Upper lobe of right lung (tissue), 1 donor: ENCODE data around the gene LYPD8. TPM values are rescaled to one million over a fixed set of nuclear protein-coding genes. Genes with fewer than 3 reads are reported as not detected.

Source experiments
- ATAC-seq: fragments of 200-7000 bp; cut with Tn5 transposase; one replicate; pipeline ENCODE4 v1.9.1; 2020; ENCODE audit warnings: mild to moderate bottlenecking, moderate library complexity
- DNase-seq: peaks from one replicate; pipeline ENCODE4 v3.0.0-alpha.2; 2020
- H3K27ac ChIP-seq: fragments of 200-600 bp; one replicate; pipeline ENCODE4 v1.8.0; 2022
- H3K27me3 ChIP-seq: fragments of 200-600 bp; one replicate; pipeline ENCODE4 v1.8.0; 2022; ENCODE audit warnings: mild to moderate bottlenecking
- H3K36me3 ChIP-seq: fragments of 200-600 bp; one replicate; pipeline ENCODE4 v1.8.0; 2022
- H3K4me1 ChIP-seq: fragments of 200-600 bp; one replicate; pipeline ENCODE4 v1.8.0; 2022
- H3K4me3 ChIP-seq: fragments of 200-600 bp; one replicate; pipeline ENCODE4 v1.8.0; 2022; ENCODE audit warnings: mild to moderate bottlenecking
- H3K9me3 ChIP-seq: fragments of 200-600 bp; one replicate; pipeline ENCODE4 v1.8.0; 2022
- CTCF ChIP-seq: fragments of 200-600 bp; IDR thresholded peaks from one replicate; pipeline ENCODE4 v1.8.0; 2022; ENCODE audit warnings: antibody characterized with exemption
- intact Hi-C: fragments of 100-400 bp; cut with DNase I; formaldehyde crosslinking; loops from one replicate; pipeline ENCODE4 v1.11.0; 2022
- total RNA-seq: library from RNA; stranded (reverse); fragmentation: NEBNext Ultra II Directional; extraction: Animal tissue kit (Norgen Biotek cat#: 25700); gene quantifications from one replicate; pipeline ENCODE4 v1.2.1, GENCODE V29; 2021
- donor health status: DM: no; HTN: yes; CAD: no; lungs with severe emphysema.

Gene LYPD8
- total RNA-seq, 1 donor from 2014 or later, result not detected

- ATAC-seq (peak; percentile 66), DNase-seq (no peak)
- Histone ChIP-seq H3K4me3 (no peak overlapping the region), H3K36me3 (no peaks in the 10 kb centered on the region), H3K27me3 (no peaks in the 10 kb centered on the region), H3K27ac (peak overlapping the region; percentile 9), H3K4me1 (no peaks in the 10 kb centered on the region), H3K9me3 (no peaks in the 10 kb centered on the region)
- intact Hi-C loops, result no loop called here
- TF ChIP-seq CTCF, result no peak
Observed at GRCh38 chr1:248696261-248696660, 59.3 kb downstream of the LYPD8 start.

GRCh38 chr1:248695451-248696132, 60.0 kb downstream of the LYPD8 start:
- H3K36me3 ChIP-seq, result no peaks in the 10 kb centered on the region
- H3K27ac ChIP-seq, result peak overlapping the region; percentile 9
- no peaks in the 10 kb centered on the region for H3K4me1 ChIP-seq
- H3K27me3 ChIP-seq, result no peaks in the 10 kb centered on the region
- TF ChIP-seq CTCF, result no peak
- DNase-seq (no peak), ATAC-seq (peak; percentile 37)
- H3K9me3 ChIP-seq, result no peaks in the 10 kb centered on the region
- intact Hi-C loops, result no loop called here
- no peak overlapping the region for H3K4me3 ChIP-seq

GRCh38 chr1:248691567-248692155, 63.9 kb downstream of the LYPD8 start:
- no peaks in the 10 kb centered on the region for H3K36me3 ChIP-seq
- H3K4me1 ChIP-seq, result no peaks in the 10 kb centered on the region
- H3K9me3 ChIP-seq, result no peaks in the 10 kb centered on the region
- no peak overlapping the region for H3K4me3 ChIP-seq
- peak; percentile 40 for ATAC-seq
- no peak for TF ChIP-seq CTCF
- no peak for DNase-seq
- H3K27me3 ChIP-seq, result no peaks in the 10 kb centered on the region
- H3K27ac ChIP-seq, result no peak overlapping the region
- intact Hi-C loops, result no loop called here

Other genes with a start within 250 kb of the LYPD8 start
- not detected for gene OR2G6, start 247.7 kb downstream of the LYPD8 start, total RNA-seq
- gene OR2T29, start 193.0 kb downstream of the LYPD8 start, total RNA-seq, result not detected
- not detected for gene OR2T34, start 181.0 kb downstream of the LYPD8 start, total RNA-seq
- gene OR2T10, start 158.1 kb downstream of the LYPD8 start, total RNA-seq, result not detected
- not detected for gene OR2T11, start 120.7 kb downstream of the LYPD8 start, total RNA-seq
- not detected for gene OR2T35, start 110.5 kb downstream of the LYPD8 start, total RNA-seq
- gene OR2T27, start 100.2 kb downstream of the LYPD8 start, total RNA-seq, result not detected
- gene OR14I1, start 53.0 kb downstream of the LYPD8 start, total RNA-seq, result not detected
- gene SH3BP5L, start 70.2 kb upstream of the LYPD8 start, total RNA-seq, result 21.3 TPM
- gene ZNF672, start 82.5 kb upstream of the LYPD8 start, total RNA-seq, result 38.1 TPM
- gene ZNF692, start 103.3 kb upstream of the LYPD8 start, total RNA-seq, result 38.1 TPM
- 6.9 TPM for gene PGBD2, start 150.5 kb upstream of the LYPD8 start, total RNA-seq